NOMO-1 treated with dmso at 0.1 percent for 144 hours (cell line): ENCODE results near the gene PANK1.
"Not testable (repeated sequence)": the region's sequence is repeated elsewhere in the genome, so short reads cannot be mapped to it uniquely, and the experiment has no call there.

Experiments used
- DNase-seq: peaks from one replicate; lab custom pipeline; 2025; ENCODE audit not compliant: unreplicated experiment; lab: John Stamatoyannopoulos, UW

Gene PANK1

GRCh38 chr10:89622151-89622550 lies 22.9 kb downstream of the PANK1 start:
- DNase-seq = no peak

- no peak for DNase-seq
Observed at GRCh38 chr10:89621438-89621837, 23.6 kb downstream of the PANK1 start.

GRCh38 chr10:89620296-89620695 lies 24.7 kb downstream of the PANK1 start:
- DNase-seq = not testable (repeated sequence)

- no peak for DNase-seq
Observed at GRCh38 chr10:89615824-89616223, 29.2 kb downstream of the PANK1 start.

- no peak for DNase-seq
Observed at GRCh38 chr10:89615112-89615511, 29.9 kb downstream of the PANK1 start.

GRCh38 chr10:89613582-89613981 lies 31.5 kb downstream of the PANK1 start:
- DNase-seq = no peak

GRCh38 chr10:89611282-89611681 lies 33.8 kb downstream of the PANK1 start:
- DNase-seq = no peak

- no peak for DNase-seq
Observed at GRCh38 chr10:89609833-89610346, 35.2 kb downstream of the PANK1 start.

GRCh38 chr10:89604200-89604599 lies 40.8 kb downstream of the PANK1 start:
- no peak for DNase-seq

GRCh38 chr10:89602919-89603318 lies 42.1 kb downstream of the PANK1 start:
- no peak for DNase-seq

GRCh38 chr10:89601728-89602361 lies 43.2 kb downstream of the PANK1 start:
- no peak for DNase-seq

GRCh38 chr10:89600041-89600440 lies 45.0 kb downstream of the PANK1 start:
- DNase-seq = no peak

GRCh38 chr10:89593043-89593442 lies 52.0 kb downstream of the PANK1 start:
- DNase-seq = no peak

- no peak for DNase-seq
Observed at GRCh38 chr10:89592539-89592938, 52.5 kb downstream of the PANK1 start.

GRCh38 chr10:89591796-89592271 lies 53.2 kb downstream of the PANK1 start:
- DNase-seq = no peak

GRCh38 chr10:89591111-89591795 lies 53.8 kb downstream of the PANK1 start:
- DNase-seq = no peak

GRCh38 chr10:89590326-89590725 lies 54.7 kb downstream of the PANK1 start:
- DNase-seq = no peak

- DNase-seq = no peak
Observed at GRCh38 chr10:89589101-89589720, 55.8 kb downstream of the PANK1 start.

GRCh38 chr10:89588671-89589070 lies 56.4 kb downstream of the PANK1 start:
- DNase-seq = no peak

- no peak for DNase-seq
Observed at GRCh38 chr10:89582022-89582421, 63.0 kb downstream of the PANK1 start.

- DNase-seq = no peak
Observed at GRCh38 chr10:89580243-89580642, 64.8 kb downstream of the PANK1 start.

GRCh38 chr10:89576696-89577095 lies 68.3 kb downstream of the PANK1 start:
- no peak for DNase-seq
